Fibroblast of lung (primary cell): Measurements from ENCODE around the gene COQ8B. TPM values are rescaled to one million over a fixed set of nuclear protein-coding genes. Genes with fewer than 3 reads are reported as not detected.

Source experiments
- DNase-seq, 2 donors: peaks; one replicate each; pipeline versions ENCODE4 v3.0.0 to v3.0.0-alpha.2; 2010; ENCODE audit warnings: low read depth in 2 of 2
- H2AFZ ChIP-seq: 2 replicates; pipeline ENCODE4 v1.5.1; 2012; ENCODE audit warnings: low read length, control low read depth, inconsistent platforms
- H3K27ac ChIP-seq: 2 replicates; pipeline ENCODE4 v1.5.1; 2011; ENCODE audit warnings: low read length, control low read depth; ENCODE audit not compliant: insufficient read depth
- H3K27me3 ChIP-seq: 2 replicates; pipeline ENCODE4 v1.5.1; 2011; ENCODE audit warnings: mild to moderate bottlenecking, low read length; ENCODE audit not compliant: control insufficient read depth, insufficient read depth
- H3K36me3 ChIP-seq: 2 replicates; pipeline ENCODE4 v1.5.1; 2011; ENCODE audit warnings: low read length; ENCODE audit not compliant: control insufficient read depth, insufficient read depth
- H3K4me1 ChIP-seq: 2 replicates; pipeline ENCODE4 v1.5.1; 2011; ENCODE audit warnings: low read length; ENCODE audit not compliant: control insufficient read depth, insufficient read depth; ENCODE audit errors: extremely low read depth
- H3K4me2 ChIP-seq: 2 replicates; pipeline ENCODE4 v1.5.1; 2011; ENCODE audit warnings: low read length, control low read depth; ENCODE audit not compliant: insufficient read depth; ENCODE audit errors: extremely low read depth
- H3K4me3 ChIP-seq, 4 experiments: fragments of 200-600 bp in 1 of 4; sonication (generic) in 1 of 4; replicated peaks in 1 of 4; 2 replicates each; pipeline ENCODE4 v1.5.1; 2011 to 2016; ENCODE audit warnings: low read length in 4 of 4, low read depth in 3 of 4, mild to moderate bottlenecking in 3 of 4, control low read depth in 2 of 4, inconsistent platforms in 1 of 4, mixed read lengths in 1 of 4; ENCODE audit not compliant: insufficient read depth in 1 of 4; ENCODE audit errors: control extremely low read depth in 1 of 4
- H3K79me2 ChIP-seq: 2 replicates; pipeline ENCODE4 v1.5.1; 2012; ENCODE audit warnings: mild to moderate bottlenecking, low read length, inconsistent platforms; ENCODE audit not compliant: control insufficient read depth, insufficient read depth
- H3K9ac ChIP-seq: 2 replicates; pipeline ENCODE4 v1.5.1; 2011; ENCODE audit warnings: mild to moderate bottlenecking, low read length, control low read depth; ENCODE audit not compliant: insufficient read depth
- H3K9me3 ChIP-seq: 2 replicates; pipeline ENCODE4 v1.5.1; 2012; ENCODE audit warnings: low read depth, low read length; ENCODE audit not compliant: control insufficient read depth, insufficient read depth
- H4K20me1 ChIP-seq: 2 replicates; pipeline ENCODE4 v1.5.1; 2011; ENCODE audit warnings: low read length; ENCODE audit not compliant: control insufficient read depth, insufficient read depth; ENCODE audit errors: extremely low read depth
- CTCF ChIP-seq, 2 donors: IDR thresholded peaks in 1 of 2; conservative IDR thresholded peaks in 1 of 2; 1 replicate in 1 of 2; 2 replicates in 1 of 2; pipeline ENCODE4 v1.5.1; 2011 to 2012; ENCODE audit warnings: low read length in 2 of 2, control low read depth in 1 of 2, inconsistent platforms in 1 of 2, low read depth in 1 of 2, mild to moderate bottlenecking in 1 of 2
- EZH2 ChIP-seq: IDR thresholded peaks from 2 replicates; pipeline ENCODE4 v1.5.1; 2012; ENCODE audit warnings: low read length, control low read depth, mild to moderate bottlenecking; ENCODE audit errors: missing control alignments
- polyA plus RNA-seq, 2 donors: library from polyadenylated mRNA; depleted of rRNA in 1 of 2; stranded (reverse) in 1 of 2; unstranded in 1 of 2; fragments of >200 nt; gene quantifications; 2 replicates each; pipeline ENCODE4 v1.2.1, GENCODE V29; 2011 to 2012; ENCODE audit warnings: missing spikeins in 1 of 2
- total RNA-seq: library from RNA; depleted of rRNA; stranded (reverse); fragments of >200 nt; gene quantifications from 2 replicates; pipeline ENCODE4 v1.2.1, GENCODE V29; 2014

The COQ8B gene
- total and polyA plus RNA-seq, 2 donors (not counting 1 experiment from before 2014, with no cell fraction given) = 13.7 to 43.4 TPM

DNA sequence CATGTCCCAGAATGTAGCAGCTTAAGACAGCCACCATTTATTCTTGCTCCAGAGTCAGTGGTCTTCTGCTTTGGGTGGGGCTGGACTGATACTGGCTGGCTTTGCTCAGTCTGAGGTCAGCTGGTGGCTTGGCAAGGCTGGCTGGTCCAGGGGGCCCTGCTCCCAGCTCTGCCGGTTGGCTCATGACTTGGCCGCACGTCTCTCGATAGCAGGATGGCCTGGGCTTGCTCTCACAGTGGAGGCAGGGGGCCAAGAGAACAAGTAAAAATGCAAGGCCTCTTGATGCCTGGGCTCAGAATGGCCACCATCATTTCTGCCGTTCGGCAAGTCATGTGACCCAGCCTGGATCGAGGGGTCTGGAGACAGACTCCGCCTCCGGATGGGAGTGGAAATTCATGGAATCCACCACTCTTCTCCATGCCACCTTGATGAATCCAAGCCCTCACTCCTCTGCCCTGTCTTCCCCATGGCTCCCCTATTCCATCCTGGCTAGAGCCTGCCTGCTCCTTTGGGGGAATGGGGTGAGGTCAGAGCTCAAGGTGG, 20.5 kb upstream of the COQ8B start:
- Histone ChIP-seq H3K79me2 (no peaks in the 10 kb centered on the region), H3K4me2 (no peak overlapping the region), H3K4me3 (no peak overlapping the region), H4K20me1 (no peaks in the 10 kb centered on the region), H3K9ac (no peak overlapping the region), H3K36me3 (peaks cover 24% of the 10 kb centered on the region), H3K9me3 (no peaks in the 10 kb centered on the region), H3K27me3 (no peaks in the 10 kb centered on the region), H2AFZ (no peak overlapping the region), H3K4me1 (no peaks in the 10 kb centered on the region), H3K27ac (no peak overlapping the region)
- TF ChIP-seq EZH2 (no peak), CTCF (conservative IDR thresholded peaks at IDR 0.05 in 1 of 2, IDR thresholded peaks at IDR 0.05 in 1 of 2; ENCODE audit: low read depth in 1 of 2, low read length in 2 of 2) (no peak)
- no peak for DNase-seq

DNA sequence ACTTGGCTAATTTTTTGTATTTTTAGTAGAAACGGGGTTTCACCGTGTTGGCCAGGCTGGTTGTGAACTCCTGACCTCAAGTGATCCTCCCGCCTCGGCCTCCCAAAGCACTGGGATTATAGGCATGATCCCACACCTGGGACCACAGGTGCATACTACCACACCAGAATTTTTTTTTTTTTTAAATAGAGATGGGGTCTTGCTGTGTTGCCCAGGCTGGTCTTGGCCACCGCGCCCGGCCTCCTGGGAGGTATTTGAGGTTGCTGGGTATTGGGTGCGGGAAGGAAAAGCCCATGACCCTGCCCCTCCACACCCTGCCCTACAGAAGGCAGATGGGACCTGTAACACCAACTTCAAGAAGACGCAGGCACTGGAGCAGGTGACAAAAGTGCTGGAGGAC, 20.0 kb upstream of the COQ8B start:
- no peak for DNase-seq
- H3K4me2 ChIP-seq = no peak overlapping the region
- no peak overlapping the region for H3K27ac ChIP-seq
- H4K20me1 ChIP-seq = no peaks in the 10 kb centered on the region
- no peaks in the 10 kb centered on the region for H3K9me3 ChIP-seq
- no peaks in the 10 kb centered on the region for H3K27me3 ChIP-seq
- H2AFZ ChIP-seq = no peak overlapping the region
- no peaks in the 10 kb centered on the region for H3K4me1 ChIP-seq
- H3K9ac ChIP-seq = no peak overlapping the region
- H3K36me3 ChIP-seq = peaks cover 22% of the 10 kb centered on the region
- no peak overlapping the region for H3K4me3 ChIP-seq
- no peaks in the 10 kb centered on the region for H3K79me2 ChIP-seq
- no peak for TF ChIP-seq EZH2
- no peak for TF ChIP-seq CTCF (conservative IDR thresholded peaks at IDR 0.05 in 1 of 2, IDR thresholded peaks at IDR 0.05 in 1 of 2; ENCODE audit: low read depth in 1 of 2, low read length in 2 of 2)

DNA sequence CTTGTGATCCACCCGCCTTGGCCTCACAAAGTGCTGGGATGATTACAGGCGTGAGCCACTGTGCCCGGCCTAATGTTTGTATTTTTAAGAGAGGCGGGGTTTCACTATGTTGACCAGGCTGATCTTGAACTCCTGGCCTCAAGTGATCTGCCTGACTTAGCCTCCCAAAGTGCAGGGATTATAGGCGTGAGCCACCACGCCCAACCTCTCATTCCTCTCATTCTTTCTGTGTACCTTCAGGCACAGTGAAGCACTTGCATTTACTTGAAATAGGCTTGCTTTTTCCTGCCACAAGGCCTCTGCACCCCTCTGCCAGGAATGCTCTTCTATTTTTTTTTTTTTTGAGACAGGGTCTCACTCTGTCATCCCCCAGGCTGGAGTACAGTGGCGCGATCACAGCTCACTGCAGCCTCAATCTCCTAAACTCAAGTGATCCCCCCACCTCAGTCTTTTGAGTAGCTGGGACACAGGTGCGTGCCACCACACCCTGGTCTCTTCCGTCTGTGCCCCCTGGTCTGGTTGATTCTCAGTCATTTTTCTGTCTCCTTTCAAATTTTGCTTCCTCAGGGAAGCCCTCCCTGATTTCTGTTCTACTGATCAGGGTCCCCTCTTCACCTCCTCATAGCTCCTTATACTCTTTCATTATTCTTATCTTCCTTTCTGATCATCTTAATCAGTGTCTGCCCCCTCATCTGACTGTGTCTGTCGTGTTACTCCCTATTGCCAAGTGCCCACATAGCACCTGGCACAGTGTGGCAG, 18.5 kb upstream of the COQ8B start:
- no peaks in the 10 kb centered on the region for H3K9me3 ChIP-seq
- H3K4me2 ChIP-seq = no peak overlapping the region
- DNase-seq = no peak
- TF ChIP-seq CTCF (conservative IDR thresholded peaks at IDR 0.05 in 1 of 2, IDR thresholded peaks at IDR 0.05 in 1 of 2; ENCODE audit: low read depth in 1 of 2, low read length in 2 of 2) = no peak
- no peak for TF ChIP-seq EZH2
- H3K4me1 ChIP-seq = no peaks in the 10 kb centered on the region
- H3K27ac ChIP-seq = no peak overlapping the region
- peaks cover 22% of the 10 kb centered on the region for H3K36me3 ChIP-seq
- H3K9ac ChIP-seq = no peak overlapping the region
- no peaks in the 10 kb centered on the region for H4K20me1 ChIP-seq
- H3K27me3 ChIP-seq = no peaks in the 10 kb centered on the region
- no peaks in the 10 kb centered on the region for H3K79me2 ChIP-seq
- H3K4me3 ChIP-seq = no peak overlapping the region
- H2AFZ ChIP-seq = no peak overlapping the region
